ENCODE data around the gene CELF2.

Gene CELF2

DNA sequence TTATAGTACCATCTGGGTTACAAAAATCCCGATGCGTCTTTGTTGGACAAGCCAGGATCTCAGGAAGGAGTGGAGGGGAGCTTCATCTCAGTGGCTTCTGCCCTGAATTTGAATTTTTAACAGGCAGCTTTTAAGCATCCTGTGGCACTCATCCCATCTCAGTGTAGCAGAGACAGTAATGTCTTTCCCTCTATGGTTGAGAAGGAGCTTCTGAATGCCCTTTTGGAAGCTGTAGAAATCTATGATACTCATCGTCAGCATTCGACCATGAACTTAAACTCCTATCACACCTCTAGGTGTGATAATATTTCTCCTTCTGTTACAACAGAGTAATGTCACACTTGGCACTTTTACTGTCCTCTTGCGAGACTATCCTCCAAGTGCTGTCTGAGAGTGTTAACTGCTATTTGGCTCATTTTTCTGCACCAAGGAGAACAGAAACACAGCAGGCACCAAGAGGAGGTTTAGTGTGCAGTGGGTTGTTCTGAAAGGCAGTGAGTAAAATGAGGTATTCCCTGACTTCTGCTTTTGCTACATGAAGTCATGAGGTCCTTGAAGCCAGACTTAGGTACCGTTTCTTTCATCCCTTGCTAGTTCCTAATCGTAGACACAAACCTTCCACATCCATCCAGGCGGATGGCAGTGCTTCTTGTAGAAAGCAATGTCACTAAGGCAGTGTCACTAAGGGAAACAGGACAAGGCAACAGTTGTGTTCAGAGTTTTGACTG lies 177.4 kb downstream of the CELF2 start:
- TF ChIP-seq, protein P1, sequence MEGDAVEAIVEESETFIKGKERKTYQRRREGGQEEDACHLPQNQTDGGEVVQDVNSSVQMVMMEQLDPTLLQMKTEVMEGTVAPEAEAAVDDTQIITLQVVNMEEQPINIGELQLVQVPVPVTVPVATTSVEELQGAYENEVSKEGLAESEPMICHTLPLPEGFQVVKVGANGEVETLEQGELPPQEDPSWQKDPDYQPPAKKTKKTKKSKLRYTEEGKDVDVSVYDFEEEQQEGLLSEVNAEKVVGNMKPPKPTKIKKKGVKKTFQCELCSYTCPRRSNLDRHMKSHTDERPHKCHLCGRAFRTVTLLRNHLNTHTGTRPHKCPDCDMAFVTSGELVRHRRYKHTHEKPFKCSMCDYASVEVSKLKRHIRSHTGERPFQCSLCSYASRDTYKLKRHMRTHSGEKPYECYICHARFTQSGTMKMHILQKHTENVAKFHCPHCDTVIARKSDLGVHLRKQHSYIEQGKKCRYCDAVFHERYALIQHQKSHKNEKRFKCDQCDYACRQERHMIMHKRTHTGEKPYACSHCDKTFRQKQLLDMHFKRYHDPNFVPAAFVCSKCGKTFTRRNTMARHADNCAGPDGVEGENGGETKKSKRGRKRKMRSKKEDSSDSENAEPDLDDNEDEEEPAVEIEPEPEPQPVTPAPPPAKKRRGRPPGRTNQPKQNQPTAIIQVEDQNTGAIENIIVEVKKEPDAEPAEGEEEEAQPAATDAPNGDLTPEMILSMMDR (IDR thresholded peaks at IDR 0.05): no peak

DNA sequence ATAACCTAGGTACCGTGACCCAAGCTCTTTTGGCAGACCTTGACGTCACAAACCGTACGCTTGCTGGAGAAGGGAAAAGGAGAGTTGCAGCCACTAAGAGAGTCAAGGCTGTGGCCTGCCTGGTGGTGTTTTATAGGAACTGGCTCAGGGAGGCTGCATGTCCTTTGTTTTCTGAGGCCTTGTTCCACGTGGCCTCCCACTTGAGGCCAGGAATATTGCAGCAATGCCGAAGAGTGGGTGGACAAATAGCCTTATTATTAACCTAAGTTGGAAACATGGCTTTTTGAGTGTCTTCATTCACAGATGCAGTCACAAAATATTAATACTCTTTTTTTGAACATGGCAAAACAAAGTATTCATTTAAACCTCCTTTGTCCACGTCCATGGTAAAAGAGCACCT lies 178.0 kb downstream of the CELF2 start:
- TF ChIP-seq, protein P1 (IDR thresholded peaks at IDR 0.05): no peak

DNA sequence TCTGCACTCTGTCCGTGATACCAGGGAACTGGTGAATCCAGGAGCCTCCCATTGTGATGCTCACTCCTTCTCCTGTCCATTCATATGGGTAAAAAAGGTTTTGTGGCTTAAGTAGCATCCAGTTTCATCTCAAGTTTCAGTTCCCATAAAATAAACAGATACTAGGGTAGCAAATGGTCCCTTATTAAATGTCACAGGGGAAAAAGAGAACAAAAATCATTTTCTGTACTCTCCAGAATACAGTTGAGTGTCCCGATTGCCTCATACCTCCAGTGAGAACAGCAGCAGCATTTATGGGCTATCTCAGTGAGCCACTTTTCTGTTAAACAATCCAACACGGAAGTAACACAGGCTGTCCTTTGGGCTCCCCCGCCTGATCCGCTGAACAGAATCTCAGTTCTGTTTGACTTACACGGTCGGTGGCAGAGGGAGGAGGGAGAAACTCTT lies 179.6 kb downstream of the CELF2 start:
- TF ChIP-seq, protein P1 (IDR thresholded peaks at IDR 0.05): no peak

DNA sequence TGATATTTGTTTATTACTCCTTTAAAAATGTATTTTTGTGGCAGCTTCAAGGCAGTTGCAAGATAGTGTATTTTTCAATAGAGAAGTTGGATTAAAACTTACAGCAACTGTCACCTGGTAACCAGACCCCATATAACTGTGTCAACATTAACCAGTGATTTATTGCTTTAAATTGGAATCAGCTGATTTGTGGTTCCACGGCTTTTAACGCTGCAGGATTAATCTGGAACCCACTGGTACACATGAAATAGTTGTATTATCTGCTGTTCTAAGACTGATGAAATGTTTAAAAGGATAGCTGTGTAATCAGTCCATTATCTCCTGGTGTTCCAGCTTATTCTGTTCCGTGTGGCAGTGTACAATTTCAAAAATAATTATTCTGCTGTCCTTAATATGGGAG lies 180.2 kb downstream of the CELF2 start:
- TF ChIP-seq, protein P1 (IDR thresholded peaks at IDR 0.05): no peak

DNA sequence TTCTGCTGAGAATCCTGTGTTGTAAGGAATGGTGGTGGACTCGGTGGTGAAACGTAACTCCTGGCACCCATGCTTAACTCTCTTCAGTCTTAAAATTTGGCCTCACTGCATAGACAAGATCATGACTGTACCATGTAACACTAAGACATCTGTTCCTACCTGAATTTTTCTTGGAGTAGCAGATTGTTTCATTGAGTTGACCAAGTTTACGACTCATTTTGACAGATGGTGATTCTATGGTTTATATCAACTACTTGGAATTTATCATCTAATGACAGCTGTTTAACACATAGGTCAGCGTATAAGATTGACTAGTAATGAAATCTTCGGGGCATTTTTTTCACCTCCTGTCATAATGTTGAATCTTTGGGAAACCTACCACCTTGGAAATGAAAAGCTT lies 184.2 kb downstream of the CELF2 start:
- TF ChIP-seq, protein P1 (IDR thresholded peaks at IDR 0.05): no peak

DNA sequence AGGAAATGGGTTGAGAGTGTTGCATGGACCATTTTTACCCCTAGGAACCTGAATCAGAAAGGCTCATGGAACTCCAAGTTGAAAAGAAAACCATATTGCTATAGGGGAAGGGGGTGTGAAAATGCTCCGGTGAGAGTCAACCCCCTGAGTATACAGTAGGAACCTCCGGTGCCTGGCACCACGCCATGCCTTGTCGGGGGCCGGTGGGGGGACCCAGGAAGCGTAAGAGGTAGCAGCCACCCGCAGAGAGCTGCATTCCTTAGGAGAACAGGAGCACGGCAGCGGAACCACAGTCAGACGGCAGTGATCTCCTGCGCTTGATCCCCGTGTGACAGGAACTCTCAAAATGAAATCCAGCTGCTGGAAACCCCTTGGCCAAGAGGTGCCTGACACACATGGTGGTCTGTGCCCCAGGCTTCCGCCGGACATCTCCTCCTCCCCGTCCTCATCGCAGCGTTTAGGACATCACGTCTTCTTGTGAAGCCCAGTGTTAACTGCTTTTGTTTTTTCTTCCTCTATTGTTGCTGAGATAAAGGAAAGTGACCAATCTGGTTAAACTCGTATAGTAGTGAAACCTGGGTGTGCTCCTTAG lies 186.8 kb downstream of the CELF2 start:
- TF ChIP-seq, protein P1 (IDR thresholded peaks at IDR 0.05): no peak

DNA sequence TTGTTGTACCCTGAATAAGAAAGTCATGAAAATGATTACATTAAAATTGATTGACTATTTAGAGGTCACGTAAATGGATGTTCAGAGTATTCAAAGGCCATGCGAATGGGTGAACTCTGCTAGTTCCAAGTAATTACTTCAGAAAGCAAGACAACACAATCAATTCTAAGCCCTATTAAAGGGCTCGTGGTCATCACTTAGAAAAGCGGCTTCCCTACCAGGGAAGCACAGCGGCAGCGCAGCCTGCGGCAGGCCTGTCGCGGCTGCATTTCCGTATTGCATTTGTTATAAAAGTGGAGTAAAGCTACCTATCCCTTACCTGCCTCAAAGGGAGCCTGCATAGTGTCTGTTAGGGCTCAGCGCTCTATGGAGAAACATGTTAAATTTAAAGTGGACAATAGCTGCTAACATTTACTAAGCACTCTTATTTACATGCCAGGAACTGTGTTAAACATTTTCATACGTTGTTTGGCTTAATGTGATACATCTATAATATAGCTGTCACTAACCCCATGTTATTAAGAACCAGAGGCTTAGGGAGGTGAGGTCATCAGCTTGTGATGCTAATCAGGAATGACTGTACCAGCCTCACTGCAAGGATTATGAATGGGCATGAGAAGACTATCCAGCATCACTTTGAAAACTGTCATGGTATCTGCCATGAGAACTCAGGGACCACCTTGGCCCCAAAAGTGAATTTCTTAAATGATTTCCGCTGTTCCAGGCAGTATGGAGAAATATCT lies 187.5 kb downstream of the CELF2 start:
- TF ChIP-seq, protein P1 (IDR thresholded peaks at IDR 0.05): no peak

Measured in LNCAP (cell line).